GM19035 (cell line): ENCODE data around the gene ADGRF3.
"Not testable (repeated sequence)": the region's sequence is repeated elsewhere in the genome, so short reads cannot be mapped to it uniquely, and the experiment has no call there.

ENCODE experiments used
- ATAC-seq: cut with Tn5 transposase; IDR thresholded peaks from one replicate; pipeline ENCODE4 v1.9.1; 2021; ENCODE audit not compliant: unreplicated experiment

ADGRF3 gene

DNA sequence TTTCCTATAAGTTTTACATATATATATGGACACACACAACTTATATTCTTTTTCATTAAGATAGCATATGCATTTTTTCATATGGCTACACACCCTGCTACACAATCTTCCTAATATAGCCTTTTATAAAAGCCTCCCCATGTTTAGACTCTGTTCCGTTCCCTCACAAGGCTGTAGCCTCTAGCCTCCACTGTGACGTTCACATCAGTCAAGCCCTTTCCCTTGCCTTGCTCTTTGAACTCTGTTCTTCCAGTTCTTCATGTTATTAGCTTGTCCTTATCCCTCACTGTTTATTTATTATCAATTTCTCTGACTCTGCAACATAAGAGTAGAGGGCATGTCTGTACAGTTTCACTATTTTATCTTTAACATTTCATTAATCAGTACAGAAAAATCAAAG is 63.0 kb downstream of the ADGRF3 start:
- no peak for ATAC-seq

DNA sequence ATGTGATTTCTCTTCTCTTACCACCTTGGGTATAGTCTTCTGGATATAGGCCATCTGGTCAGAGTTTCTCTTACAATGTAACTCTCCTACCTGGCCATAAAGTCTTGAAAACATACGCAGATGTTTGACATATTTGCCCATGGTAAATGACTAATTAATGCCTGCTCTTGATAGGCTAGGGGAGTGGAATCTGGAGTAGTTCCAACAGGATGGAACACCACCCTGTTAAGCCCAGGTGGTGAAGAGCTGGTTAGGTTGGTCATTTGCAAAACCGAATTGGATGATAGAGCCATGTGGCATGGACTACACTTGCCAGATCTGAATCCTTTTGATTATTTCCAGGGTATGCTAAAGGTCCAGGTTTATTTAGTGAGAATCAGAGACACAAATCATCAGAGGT is 65.4 kb downstream of the ADGRF3 start:
- ATAC-seq, result no peak

DNA sequence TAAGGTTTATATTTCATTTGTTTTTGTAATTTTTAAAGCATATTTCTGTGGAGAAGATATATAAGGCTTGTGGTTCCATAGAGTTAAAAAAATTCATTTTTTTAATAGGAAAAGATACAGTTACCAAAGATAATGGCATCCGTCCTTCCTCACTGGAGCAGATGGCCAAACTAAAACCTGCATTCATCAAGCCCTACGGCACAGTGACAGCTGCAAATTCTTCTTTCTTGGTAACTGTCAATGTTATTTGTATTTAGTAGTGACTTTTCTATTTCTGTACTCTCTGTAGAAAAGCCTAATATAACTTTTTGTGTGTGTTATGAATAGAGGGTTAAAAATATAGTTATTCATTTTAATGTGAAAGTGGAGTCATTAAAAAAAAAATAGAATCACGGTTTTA is 66.7 kb downstream of the ADGRF3 start:
- no peak for ATAC-seq

DNA sequence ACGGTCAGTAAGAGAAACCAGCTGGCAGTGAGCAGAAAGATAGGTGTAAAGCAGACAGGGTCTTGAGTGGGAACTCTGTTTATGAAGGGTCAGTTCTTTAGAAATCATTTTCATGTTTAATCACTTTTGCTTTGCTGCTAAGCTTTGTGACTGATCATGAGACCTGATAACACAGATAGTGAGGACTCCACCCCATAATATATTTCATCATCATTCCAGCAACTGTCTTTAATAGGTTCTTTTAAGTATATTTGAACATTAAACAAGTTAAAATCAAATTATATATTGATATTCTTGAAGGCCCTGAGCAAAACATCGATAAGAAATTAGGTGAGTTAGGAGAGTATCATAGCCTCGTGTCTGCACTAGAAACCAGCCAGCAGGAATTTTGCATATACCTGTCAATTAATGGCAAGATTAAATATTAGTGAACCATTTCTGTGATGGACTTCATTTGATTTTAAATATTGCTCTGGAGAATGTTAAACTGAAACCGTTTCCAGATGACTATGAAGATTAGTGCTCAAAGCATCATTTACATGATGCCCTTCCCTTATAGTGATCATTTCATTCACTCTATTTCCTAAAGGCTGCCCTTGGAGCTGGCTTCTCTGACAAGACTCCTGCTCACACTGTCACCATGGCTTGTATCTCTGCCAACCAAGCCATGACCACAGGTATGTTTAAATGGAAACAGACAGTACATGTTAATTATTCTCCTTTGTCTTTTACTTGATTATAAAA is 69.9 kb downstream of the ADGRF3 start:
- no peak for ATAC-seq

DNA sequence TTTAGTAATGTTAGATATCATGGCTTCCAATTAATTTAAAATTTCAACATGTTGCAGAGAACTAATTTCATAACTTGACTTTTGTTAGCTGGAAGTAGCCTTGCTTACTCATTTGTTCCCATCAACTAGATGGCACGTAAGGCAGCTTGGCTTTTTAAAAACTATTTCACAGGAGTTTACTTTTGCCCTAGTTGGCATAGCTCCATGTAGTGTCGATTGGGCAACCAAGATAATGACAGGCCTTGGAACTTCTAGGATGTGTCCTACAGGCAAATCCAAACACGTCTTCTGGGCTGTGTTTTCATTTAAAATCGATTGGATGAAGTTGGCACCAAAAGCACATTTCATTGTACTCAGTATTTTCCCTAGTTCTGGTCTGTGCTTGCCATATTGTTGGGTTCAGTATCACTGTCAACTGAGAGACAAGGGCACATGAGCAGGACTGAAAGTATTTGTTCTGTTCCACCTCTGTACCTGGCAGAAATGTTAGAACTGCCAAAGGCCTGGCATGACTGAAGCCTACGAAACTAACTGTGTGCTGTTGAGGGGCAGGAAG is 72.5 kb downstream of the ADGRF3 start:
- no peak for ATAC-seq

DNA sequence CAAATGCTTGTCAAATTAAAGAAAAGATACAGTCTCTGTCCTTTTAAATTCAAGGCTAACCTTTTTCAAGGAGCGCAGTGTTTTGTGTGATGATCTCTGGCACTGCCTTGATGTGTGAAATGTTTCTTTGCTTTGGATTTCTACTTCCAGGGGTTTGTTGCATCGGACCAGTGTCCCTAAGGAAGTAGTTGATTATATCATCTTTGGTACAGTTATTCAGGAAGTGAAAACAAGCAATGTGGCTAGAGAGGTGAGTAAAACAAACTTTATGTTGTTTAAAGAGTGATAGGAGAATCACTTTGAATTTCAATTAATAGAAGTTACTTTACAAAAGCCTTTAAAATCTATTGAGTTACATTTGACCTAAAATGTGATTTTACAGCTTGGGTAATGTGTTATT is 73.1 kb downstream of the ADGRF3 start:
- ATAC-seq, result no peak

DNA sequence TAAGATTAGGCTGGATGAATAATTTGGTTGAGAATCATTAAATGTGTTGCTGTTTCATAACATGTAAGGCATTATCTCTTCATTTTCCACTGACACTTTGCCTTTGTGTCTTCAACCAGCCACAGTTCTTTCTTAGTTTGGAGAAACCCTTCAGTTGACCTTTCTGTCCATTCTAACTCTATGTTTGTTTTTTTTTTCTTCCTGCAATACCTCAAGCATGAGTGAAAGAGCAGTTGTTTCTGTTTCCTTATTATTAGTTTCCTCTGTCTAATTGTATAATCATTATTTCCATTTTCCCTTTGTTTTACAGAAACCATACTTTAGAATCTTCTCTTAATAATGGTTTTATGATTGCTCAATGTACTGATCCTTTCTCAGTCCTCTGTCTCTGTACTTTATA is 76.2 kb downstream of the ADGRF3 start:
- no peak for ATAC-seq

DNA sequence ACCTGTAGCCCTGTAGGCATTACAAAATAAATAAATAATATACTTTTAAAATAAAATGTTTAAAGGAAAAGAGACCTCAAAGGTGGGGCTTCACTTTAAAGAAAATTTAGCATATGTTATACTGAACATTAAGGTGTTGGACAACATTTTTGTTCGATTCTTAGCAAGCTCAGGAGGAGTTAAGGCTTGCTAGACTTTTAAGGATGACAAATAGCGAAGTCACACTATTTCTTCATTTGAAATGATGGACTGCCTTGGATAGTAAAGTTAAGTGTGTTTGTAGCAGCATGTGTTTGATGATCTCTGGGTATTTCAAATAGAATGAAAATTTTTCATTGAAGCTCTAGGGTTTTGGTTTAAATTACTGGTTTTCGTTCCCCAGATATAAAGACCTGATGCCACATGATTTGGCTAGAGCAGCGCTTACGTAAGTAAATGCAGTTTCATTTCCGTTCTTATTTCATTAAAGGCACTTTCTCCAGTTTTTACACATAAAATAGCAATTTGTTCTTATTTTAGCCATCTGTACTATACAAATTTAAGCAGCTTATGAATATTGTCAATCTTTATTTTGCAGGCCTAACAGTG is 76.9 kb downstream of the ADGRF3 start:
- no peak for ATAC-seq

DNA sequence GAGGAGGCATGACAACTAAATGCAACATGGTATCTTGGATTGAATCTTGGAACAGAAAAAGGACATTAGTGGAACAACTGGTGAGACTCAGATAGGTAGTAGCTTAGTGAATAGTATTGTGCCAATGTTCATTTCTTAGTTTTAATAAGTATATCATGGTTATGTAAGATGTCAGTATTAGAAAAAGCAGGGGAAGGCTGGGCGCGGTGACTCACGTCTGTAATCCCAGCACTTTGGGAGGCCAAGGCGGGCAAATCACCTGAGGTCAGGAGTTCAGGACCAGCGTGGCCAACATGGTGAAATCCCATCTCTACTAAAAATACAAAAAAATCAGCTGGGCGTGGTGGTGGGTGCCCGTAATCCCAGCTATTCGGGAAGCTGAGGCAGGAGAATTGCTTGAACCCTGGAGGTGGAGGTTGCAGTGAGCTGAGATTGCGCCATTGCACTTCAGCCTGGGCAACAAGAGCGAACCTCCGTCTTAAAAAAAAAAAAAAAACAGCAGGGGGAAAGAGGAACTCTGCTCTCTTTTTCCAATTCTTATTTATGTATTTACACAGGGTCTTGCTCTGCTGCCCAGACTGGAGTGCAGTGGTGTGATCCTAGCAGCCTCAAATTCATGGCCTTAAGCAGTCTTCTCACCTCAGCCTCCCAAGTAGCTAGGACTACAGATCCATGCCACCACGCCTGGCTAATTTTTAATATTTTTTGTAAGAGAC is 77.8 kb downstream of the ADGRF3 start:
- ATAC-seq, result not testable (repeated sequence)

DNA sequence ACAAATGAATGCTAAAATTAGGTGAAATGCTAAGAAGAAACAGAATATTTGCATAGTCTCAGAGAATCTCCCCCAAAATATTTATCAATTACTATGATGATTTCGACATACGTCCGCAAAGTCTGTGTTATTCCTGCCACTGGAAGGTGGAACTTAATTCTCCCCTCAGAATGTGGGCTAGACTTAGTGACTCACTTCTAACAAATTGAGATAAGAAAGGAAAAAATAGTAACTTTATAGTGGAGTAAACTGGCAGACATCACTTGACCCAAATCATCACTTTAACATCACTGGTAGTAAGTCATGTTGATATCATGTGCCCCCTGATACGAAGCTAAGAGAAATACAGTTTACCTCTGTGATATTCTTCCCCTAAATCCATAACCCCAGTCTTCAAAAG is 78.4 kb downstream of the ADGRF3 start:
- ATAC-seq, result no peak

DNA sequence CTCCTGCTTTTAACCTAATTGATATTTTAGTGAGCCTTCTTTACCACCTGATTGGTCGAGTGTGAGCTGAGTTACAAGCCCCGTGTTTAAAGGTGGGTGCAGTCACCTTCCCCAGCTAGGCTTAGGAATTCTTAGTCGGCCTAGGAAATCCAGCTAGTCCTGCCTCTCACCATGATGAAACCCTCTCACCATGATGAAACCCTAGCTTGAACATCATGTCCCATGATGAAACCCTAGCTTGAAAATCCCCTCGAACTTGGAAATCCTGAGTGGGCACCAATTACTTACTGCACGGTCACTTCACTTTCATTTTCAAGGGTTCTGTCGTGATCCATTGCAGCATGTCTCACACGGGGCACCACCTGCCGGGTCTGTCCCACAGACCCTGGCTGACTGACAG is 87.8 kb downstream of the ADGRF3 start:
- not testable (repeated sequence) for ATAC-seq
